Endothelial cell of umbilical vein (primary cell): Measurements from ENCODE around the gene MTAP. TPM values are rescaled to one million over a fixed set of nuclear protein-coding genes. Genes with fewer than 3 reads are reported as not detected.

Experiments
- BruUV-seq: library from RNA; stranded (reverse); fragments of 400-500 nt; replicated peaks from 2 replicates; lab custom pipeline; 2021; lab: Mats Ljungman, UMichigan
- CTCF ChIA-PET: fragments of 300-600, 350-600 bp; sonication (Branson Sonifier 250); formaldehyde crosslinking; loops from one replicate; lab custom pipeline; 2021; ENCODE audit warnings: antibody characterized with exemption, inconsistent platforms; lab: Charles Lee
- POLR2A ChIA-PET: fragments of 300-600, 350-600 bp; sonication (Branson Sonifier 250); formaldehyde crosslinking; loops from one replicate; lab custom pipeline; 2021; ENCODE audit warnings: antibody characterized with exemption, inconsistent platforms; lab: Charles Lee
- DNase-seq: peaks from one replicate; pipeline ENCODE4 v3.0.0-alpha.2; 2011; ENCODE audit warnings: low read depth, low spot score
- FAIRE-seq: peaks from 2 replicates; lab custom pipeline; 2011; peaks lifted over from hg19 to GRCh38; lab: Jason Lieb, UNC
- H2AFZ ChIP-seq: 2 replicates; pipeline ENCODE4 v1.6.0; 2012; ENCODE audit warnings: low read depth, low read length, control low read depth, inconsistent platforms
- H3K27ac ChIP-seq: 2 replicates; pipeline ENCODE4 v1.5.1; 2011; ENCODE audit warnings: low read depth, mild to moderate bottlenecking, control low read depth, low read length, moderate library complexity; ENCODE audit not compliant: insufficient read depth
- H3K27me3 ChIP-seq, 2 experiments: 2 replicates each; pipeline versions ENCODE4 v1.6.0 to v1.6.1; 2011; ENCODE audit warnings: low read length in 2 of 2, mixed read lengths in 1 of 2; ENCODE audit not compliant: control insufficient read depth in 2 of 2, insufficient read depth in 2 of 2
- H3K36me3 ChIP-seq, 2 experiments: 2 replicates in 1 of 2; 3 replicates in 1 of 2; pipeline ENCODE4 v1.5.1; 2011; ENCODE audit warnings: low read length in 2 of 2, mild to moderate bottlenecking in 1 of 2, moderate library complexity in 1 of 2; ENCODE audit not compliant: control insufficient read depth in 2 of 2, insufficient read depth in 2 of 2; ENCODE audit errors: extremely low read depth in 1 of 2
- H3K4me1 ChIP-seq: 3 replicates; pipeline ENCODE4 v1.5.1; 2011; ENCODE audit warnings: mild to moderate bottlenecking, low read length; ENCODE audit not compliant: control insufficient read depth, insufficient read depth; ENCODE audit errors: extremely low read depth
- H3K4me2 ChIP-seq: 2 replicates; pipeline ENCODE4 v1.6.1; 2011; ENCODE audit warnings: low read length, control low read depth, mixed read lengths; ENCODE audit not compliant: insufficient read depth
- H3K4me3 ChIP-seq, 3 experiments: fragments of 200-600 bp in 1 of 3; sonication (generic), shearing (Covaris generic) in 1 of 3; replicated peaks in 1 of 3; 2 replicates each; pipeline ENCODE4 v1.5.1; 2011 to 2016; ENCODE audit warnings: control low read depth in 3 of 3, low read length in 3 of 3, mild to moderate bottlenecking in 2 of 3, inconsistent platforms in 1 of 3, low read depth in 1 of 3, moderate library complexity in 1 of 3; ENCODE audit not compliant: insufficient read depth in 1 of 3
- H3K79me2 ChIP-seq: 2 replicates; pipeline ENCODE4 v1.6.0; 2012; ENCODE audit warnings: low read length, inconsistent platforms; ENCODE audit not compliant: control insufficient read depth, insufficient read depth
- H3K9ac ChIP-seq: replicated peaks from 2 replicates; pipeline ENCODE3; 2011; ENCODE audit warnings: low read length, control low read depth; ENCODE audit not compliant: insufficient read depth; ENCODE audit errors: extremely low read depth
- H3K9me1 ChIP-seq: replicated peaks from 3 replicates; pipeline ENCODE4 v1.6.0; 2011; ENCODE audit warnings: mild to moderate bottlenecking, low read length; ENCODE audit not compliant: control insufficient read depth, insufficient read depth; ENCODE audit errors: extremely low read depth
- H3K9me3 ChIP-seq: replicated peaks from 2 replicates; pipeline ENCODE4 v1.5.1; 2012; ENCODE audit warnings: low read length, inconsistent platforms; ENCODE audit not compliant: control insufficient read depth, insufficient read depth
- H4K20me1 ChIP-seq: replicated peaks from 2 replicates; pipeline ENCODE3; 2011; ENCODE audit warnings: mild to moderate bottlenecking, low read length; ENCODE audit not compliant: control insufficient read depth, insufficient read depth; ENCODE audit errors: extremely low read depth
- EZH2 ChIP-seq: IDR thresholded peaks from 2 replicates; pipeline ENCODE4 v1.6.1; 2012; ENCODE audit warnings: borderline replicate concordance, low read depth, mild to moderate bottlenecking, moderate library complexity, low read length, inconsistent platforms; ENCODE audit not compliant: severe bottlenecking
- FOS ChIP-seq: IDR thresholded peaks from 2 replicates; pipeline ENCODE4 v1.6.1; 2011; ENCODE audit warnings: mild to moderate bottlenecking, low read length, moderate library complexity, borderline replicate concordance; ENCODE audit not compliant: insufficient read depth
- GATA2 ChIP-seq: IDR thresholded peaks from 2 replicates; pipeline ENCODE4 v1.7.0; 2011; ENCODE audit warnings: low read depth, mild to moderate bottlenecking, moderate library complexity, mixed read lengths, low read length; ENCODE audit not compliant: insufficient read length, insufficient read depth
- JUN ChIP-seq: IDR thresholded peaks from 2 replicates; pipeline ENCODE4 v1.6.1; 2011; ENCODE audit warnings: borderline replicate concordance, low read depth; ENCODE audit not compliant: insufficient read length, insufficient read depth
- MYC ChIP-seq: IDR thresholded peaks from one replicate; pipeline ENCODE4 v1.6.1; 2011; ENCODE audit warnings: mild to moderate bottlenecking, low read depth, low read length
- POLR2A ChIP-seq: IDR thresholded peaks from 2 replicates; pipeline ENCODE4 v1.6.1; 2012; ENCODE audit warnings: low read depth, mild to moderate bottlenecking, control low read depth, low read length
- POLR2AphosphoS5 ChIP-seq: IDR thresholded peaks from 2 replicates; pipeline ENCODE4 v1.6.1; 2012; ENCODE audit warnings: low read depth, mild to moderate bottlenecking, control low read depth, low read length, moderate library complexity; ENCODE audit not compliant: insufficient read depth
- dilution Hi-C: fragments of 300-500 bp; cut with MboI; formaldehyde crosslinking; loops from one replicate; pipeline ENCODE4 v1.15.0; 2019; ENCODE audit warnings: low sequenced_read_pairs; ENCODE audit not compliant: extremely low pct_ligation_motif_present
- intact Hi-C: fragments of 100-400 bp; cut with micrococcal nuclease; formaldehyde crosslinking; loops from one replicate; pipeline ENCODE4 v1.10.0; 2022
- polyA plus RNA-seq, 4 experiments: library from polyadenylated mRNA; depleted of rRNA in 3 of 4; stranded (reverse) in 3 of 4; unstranded in 1 of 4; fragments of >200 nt; gene quantifications; 2 replicates each; pipeline versions ENCODE4 v1.2.1 to v1.2.3, GENCODE V29; 2011 to 2012; ENCODE audit warnings: missing spikeins in 1 of 4
- total RNA-seq: library from RNA; stranded (reverse); gene quantifications from 2 replicates; pipeline ENCODE4 v1.2.3, GENCODE V29; 2021
- TF ChIP-seq, protein P1 (sequence below), 2 donors: IDR thresholded peaks; 1 replicate in 1 of 2; 2 replicates in 1 of 2; pipeline ENCODE4 v1.5.1; 2011; ENCODE audit warnings: low read length in 2 of 2, mild to moderate bottlenecking in 2 of 2, moderate library complexity in 2 of 2, control low read depth in 1 of 2, inconsistent platforms in 1 of 2, low read depth in 1 of 2; ENCODE audit not compliant: insufficient read depth in 1 of 2; ENCODE audit errors: extremely low read depth in 1 of 2
- TF ChIP-seq, protein P2 (sequence below): IDR thresholded peaks from 2 replicates; pipeline ENCODE4 v1.6.1; 2011; ENCODE audit not compliant: insufficient read depth, insufficient read length

MTAP gene
- total and polyA plus RNA-seq, 2 donors (not counting 3 experiments of a cell fraction or from before 2014, with no cell fraction given) = 11.3 to 55.1 TPM

DNA sequence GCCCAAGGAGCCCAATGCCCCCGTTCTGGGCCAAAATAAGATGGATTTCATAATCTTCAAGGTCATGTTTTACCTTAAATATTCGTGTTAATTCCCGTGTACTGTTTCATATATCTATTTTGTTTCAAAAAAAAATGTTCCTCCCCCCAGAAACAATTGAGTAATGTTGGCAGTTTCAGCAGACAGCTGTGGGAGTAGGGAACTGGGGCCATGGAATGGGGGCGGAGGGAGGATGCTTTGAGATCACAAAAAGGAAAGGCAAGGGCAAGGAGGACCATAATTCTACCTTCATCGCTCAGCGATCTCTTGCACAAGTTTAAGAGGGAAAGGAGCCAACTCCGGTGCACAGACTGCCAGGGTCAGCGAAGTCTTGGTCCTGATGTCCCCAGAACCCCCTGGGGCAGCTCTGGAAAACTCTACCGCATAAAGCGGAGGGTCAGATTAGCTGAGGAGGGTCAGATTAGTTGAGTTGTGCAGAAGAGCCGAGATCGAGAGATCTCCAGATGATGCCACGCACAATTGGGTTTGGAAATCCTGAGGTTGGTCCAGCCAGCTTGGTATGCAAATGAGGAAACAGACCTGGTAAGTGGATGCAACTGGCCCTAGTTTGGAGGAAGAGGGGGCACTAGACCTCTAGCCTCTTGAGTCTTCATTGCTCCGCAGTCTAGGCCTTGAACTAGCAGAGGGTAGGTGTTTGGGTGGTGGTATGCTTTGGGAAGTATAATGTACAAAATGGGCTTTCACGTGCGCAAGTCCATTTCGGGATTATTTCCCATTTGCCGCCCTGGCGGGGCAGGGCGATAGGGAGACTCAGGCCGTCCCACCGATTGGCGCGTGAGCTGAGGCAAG lies 167.7 kb downstream of the MTAP start:
- DNase-seq = no peak
- Histone ChIP-seq H3K27me3 (peaks cover 76 to 98% of the 10 kb centered on the region in 2 experiments), H3K79me2 (no peaks in the 10 kb centered on the region), H3K36me3 (no peaks in the 10 kb centered on the region), H3K9me3 (no peaks in the 10 kb centered on the region), H3K4me2 (no peak overlapping the region), H3K27ac (no peak overlapping the region), H4K20me1 (peaks cover 2% of the 10 kb centered on the region), H3K4me1 (peaks cover 37% of the 10 kb centered on the region), H3K9ac (no peak overlapping the region), H3K4me3 (no peak overlapping the region), H2AFZ (no peak overlapping the region), H3K9me1 (no peaks in the 10 kb centered on the region)
- BruUV-seq = no TSS peak
- dilution Hi-C loops (no loop called here), intact Hi-C loops (loop anchor here (2.0 kb wide), 1 partner anchor 39 kb away; the partner anchor contains the start of gene CDKN2B)
- POLR2A ChIA-PET = interaction anchor here (0.7 to 1.8 kb wide), 3 partner anchors 17 to 53 kb away, joined by 3 to 4 read pairs (median 3); partner anchors contain the start of gene CDKN2B
- CTCF ChIA-PET = interaction anchor here (1.0 to 4.7 kb wide), 10 partner anchors 11 to 274 kb away, joined by 3 to 47 read pairs (median 8); partner anchors contain the start of gene CDKN2B
- no peak for FAIRE-seq
- TF ChIP-seq FOS (no peak), JUN (no peak), POLR2A (no peak), GATA2 (no peak), MYC (no peak), POLR2AphosphoS5 (no peak), EZH2 (no peak)
- TF ChIP-seq, protein P1, sequence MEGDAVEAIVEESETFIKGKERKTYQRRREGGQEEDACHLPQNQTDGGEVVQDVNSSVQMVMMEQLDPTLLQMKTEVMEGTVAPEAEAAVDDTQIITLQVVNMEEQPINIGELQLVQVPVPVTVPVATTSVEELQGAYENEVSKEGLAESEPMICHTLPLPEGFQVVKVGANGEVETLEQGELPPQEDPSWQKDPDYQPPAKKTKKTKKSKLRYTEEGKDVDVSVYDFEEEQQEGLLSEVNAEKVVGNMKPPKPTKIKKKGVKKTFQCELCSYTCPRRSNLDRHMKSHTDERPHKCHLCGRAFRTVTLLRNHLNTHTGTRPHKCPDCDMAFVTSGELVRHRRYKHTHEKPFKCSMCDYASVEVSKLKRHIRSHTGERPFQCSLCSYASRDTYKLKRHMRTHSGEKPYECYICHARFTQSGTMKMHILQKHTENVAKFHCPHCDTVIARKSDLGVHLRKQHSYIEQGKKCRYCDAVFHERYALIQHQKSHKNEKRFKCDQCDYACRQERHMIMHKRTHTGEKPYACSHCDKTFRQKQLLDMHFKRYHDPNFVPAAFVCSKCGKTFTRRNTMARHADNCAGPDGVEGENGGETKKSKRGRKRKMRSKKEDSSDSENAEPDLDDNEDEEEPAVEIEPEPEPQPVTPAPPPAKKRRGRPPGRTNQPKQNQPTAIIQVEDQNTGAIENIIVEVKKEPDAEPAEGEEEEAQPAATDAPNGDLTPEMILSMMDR (IDR thresholded peaks at IDR 0.05; ENCODE audit: extremely low read depth in 1 of 2, insufficient read depth in 1 of 2, low read depth in 1 of 2, low read length in 2 of 2) = no peak
- TF ChIP-seq, protein P2, sequence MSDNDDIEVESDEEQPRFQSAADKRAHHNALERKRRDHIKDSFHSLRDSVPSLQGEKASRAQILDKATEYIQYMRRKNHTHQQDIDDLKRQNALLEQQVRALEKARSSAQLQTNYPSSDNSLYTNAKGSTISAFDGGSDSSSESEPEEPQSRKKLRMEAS = no peak
